Mesenchymal stem cell (in vitro differentiated cells and primary cell): ENCODE data around the gene KPTN.

ENCODE experiments used
- DNase-seq: peaks from one replicate; pipeline ENCODE4 v3.0.0-alpha.2; 2013
- H2AFZ ChIP-seq: one replicate; pipeline ENCODE4 v1.6.1; 2013; ENCODE audit warnings: low read depth, mild to moderate bottlenecking, control low read depth, inconsistent platforms, low read length, moderate library complexity
- H2AK5ac ChIP-seq: 2 replicates; pipeline ENCODE4 v1.6.1; 2013; ENCODE audit warnings: low read length, moderate library complexity, mild to moderate bottlenecking, inconsistent platforms; ENCODE audit not compliant: severe bottlenecking
- H2BK120ac ChIP-seq: one replicate; pipeline ENCODE4 v1.6.1; 2013; ENCODE audit warnings: low read depth, mild to moderate bottlenecking, inconsistent platforms, low read length, moderate library complexity
- H2BK12ac ChIP-seq, 2 experiments: one replicate each; pipeline ENCODE4 v1.6.1; 2013; ENCODE audit warnings: inconsistent platforms in 2 of 2, low read length in 2 of 2, mild to moderate bottlenecking in 2 of 2, moderate library complexity in 2 of 2, control low read depth in 1 of 2
- H2BK15ac ChIP-seq: one replicate; pipeline ENCODE4 v1.6.1; 2013; ENCODE audit warnings: mild to moderate bottlenecking, low read depth, inconsistent platforms; ENCODE audit not compliant: poor library complexity, severe bottlenecking
- H2BK5ac ChIP-seq: 2 replicates; pipeline ENCODE4 v1.6.1; 2013; ENCODE audit warnings: low read depth, mild to moderate bottlenecking, low read length, control low read depth, inconsistent platforms; ENCODE audit not compliant: poor library complexity, severe bottlenecking
- H3K14ac ChIP-seq, 2 experiments: one replicate each; pipeline ENCODE4 v1.6.1; 2013; ENCODE audit warnings: inconsistent platforms in 2 of 2, low read length in 2 of 2, control low read depth in 1 of 2, mild to moderate bottlenecking in 1 of 2, moderate library complexity in 1 of 2
- H3K18ac ChIP-seq, 2 experiments: one replicate each; pipeline ENCODE4 v1.6.1; 2013; ENCODE audit warnings: inconsistent platforms in 2 of 2, low read length in 2 of 2, control low read depth in 1 of 2, low read depth in 1 of 2, mild to moderate bottlenecking in 1 of 2
- H3K23ac ChIP-seq, 2 experiments: one replicate each; pipeline ENCODE4 v1.6.1; 2013; ENCODE audit warnings: inconsistent platforms in 2 of 2, low read length in 2 of 2, mild to moderate bottlenecking in 2 of 2, moderate library complexity in 2 of 2, control low read depth in 1 of 2
- H3K27ac ChIP-seq: 2 replicates; pipeline ENCODE4 v1.5.1; 2013; ENCODE audit warnings: mild to moderate bottlenecking, moderate library complexity, low read length, control low read depth, inconsistent platforms; ENCODE audit not compliant: poor library complexity, severe bottlenecking
- H3K27me3 ChIP-seq, 2 experiments: 2 replicates each; pipeline versions ENCODE4 v1.6.1 to v1.7.0; 2013; ENCODE audit warnings: low read length in 2 of 2, mild to moderate bottlenecking in 2 of 2, moderate library complexity in 2 of 2, control low read depth in 1 of 2, inconsistent platforms in 1 of 2; ENCODE audit not compliant: control insufficient read depth in 1 of 2, insufficient read depth in 1 of 2
- H3K36me3 ChIP-seq, 2 experiments: 2 replicates each; pipeline versions ENCODE4 v1.6.1 to v1.7.0; 2013; ENCODE audit warnings: low read length in 2 of 2, control low read depth in 1 of 2, inconsistent platforms in 1 of 2, low read depth in 1 of 2, mild to moderate bottlenecking in 1 of 2; ENCODE audit not compliant: insufficient read depth in 2 of 2, control insufficient read depth in 1 of 2
- H3K4ac ChIP-seq, 2 experiments: one replicate each; pipeline ENCODE4 v1.6.1; 2013; ENCODE audit warnings: inconsistent platforms in 2 of 2, low read length in 2 of 2, mild to moderate bottlenecking in 2 of 2, moderate library complexity in 2 of 2, control low read depth in 1 of 2, low read depth in 1 of 2
- H3K4me1 ChIP-seq: 2 replicates; pipeline ENCODE4 v1.6.1; 2013; ENCODE audit warnings: low read depth, low read length, control low read depth; ENCODE audit not compliant: control insufficient read depth, insufficient read depth
- H3K4me2 ChIP-seq: 2 replicates; pipeline ENCODE4 v1.6.1; 2013; ENCODE audit warnings: low read length, mild to moderate bottlenecking, inconsistent platforms; ENCODE audit not compliant: poor library complexity, severe bottlenecking
- H3K4me3 ChIP-seq, 2 experiments: 2 replicates each; pipeline versions ENCODE4 v1.5.1 to v1.7.0; 2013; ENCODE audit warnings: low read length in 2 of 2, mild to moderate bottlenecking in 2 of 2, control low read depth in 1 of 2, low read depth in 1 of 2; ENCODE audit not compliant: insufficient read depth in 1 of 2
- H3K79me1 ChIP-seq: replicated peaks from 2 replicates; pipeline ENCODE4 v1.6.1; 2013; ENCODE audit warnings: mild to moderate bottlenecking, control low read depth, low read length, inconsistent platforms; ENCODE audit not compliant: poor library complexity, severe bottlenecking
- H3K9ac ChIP-seq: 2 replicates; pipeline ENCODE4 v1.7.0; 2013; ENCODE audit warnings: mild to moderate bottlenecking, low read length, moderate library complexity
- H3K9me3 ChIP-seq: 2 replicates; pipeline ENCODE4 v1.7.0; 2013; ENCODE audit warnings: mild to moderate bottlenecking, low read length; ENCODE audit not compliant: control insufficient read depth
- H4K8ac ChIP-seq: one replicate; pipeline ENCODE4 v1.6.1; 2013; ENCODE audit warnings: inconsistent platforms, mild to moderate bottlenecking, low read length, moderate library complexity
- H4K91ac ChIP-seq: one replicate; pipeline ENCODE4 v1.6.1; 2013; ENCODE audit warnings: mild to moderate bottlenecking, low read length, inconsistent platforms
- WGBS: methylation state at CpG from one replicate; pipeline ENCODE4 v1.1.7; 2013; ENCODE audit warnings: mixed read lengths; 5-methylcytosine and 5-hydroxymethylcytosine counted together

The KPTN gene

DNA sequence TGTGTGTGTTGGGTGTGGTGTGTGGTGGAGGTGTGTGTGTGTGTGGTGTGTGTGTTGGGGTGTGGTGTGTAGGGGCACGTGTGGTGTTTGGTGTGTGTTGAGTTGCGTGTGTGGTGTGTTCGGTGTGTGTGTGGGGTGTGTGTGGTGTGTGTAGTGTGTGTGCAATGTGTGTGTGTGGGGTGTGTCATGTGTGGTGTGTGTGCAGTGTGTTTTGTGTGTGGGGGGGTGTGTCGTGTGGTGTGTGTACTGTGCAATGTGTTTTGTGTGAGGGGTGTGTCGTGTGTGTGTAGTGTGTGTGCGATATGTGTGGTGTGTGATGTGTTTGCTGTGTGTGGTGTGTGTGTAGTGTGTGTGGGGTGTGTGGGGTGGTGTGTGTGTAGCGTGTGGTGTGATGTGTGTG lies 6.0 kb upstream of the KPTN start:
- H3K4me2 ChIP-seq: no peak overlapping the region
- no peak overlapping the region for H3K4ac ChIP-seq
- H4K8ac ChIP-seq: peak overlapping the region; percentile 31
- H3K4me1 ChIP-seq: peaks cover 5% of the 10 kb centered on the region
- H3K23ac ChIP-seq: no peak overlapping the region
- H3K27ac ChIP-seq: no peak overlapping the region
- no peak overlapping the region for H2BK5ac ChIP-seq
- 91% methylated on average over 6 of the region's 7 CpGs for WGBS
- H3K9me3 ChIP-seq: no peaks in the 10 kb centered on the region
- H3K27me3 ChIP-seq: no peaks in the 10 kb centered on the region
- H2BK15ac ChIP-seq: no peak overlapping the region
- H3K4me3 ChIP-seq: peak overlapping the region in 1 of 2 experiments; percentile 29
- no peak overlapping the region for H3K14ac ChIP-seq
- H3K18ac ChIP-seq: no peak overlapping the region
- no peak overlapping the region for H2BK12ac ChIP-seq
- H4K91ac ChIP-seq: peak overlapping the region; percentile 77
- DNase-seq: no peak
- H3K9ac ChIP-seq: no peak overlapping the region
- peaks cover 70 to 89% of the 10 kb centered on the region in 2 experiments for H3K36me3 ChIP-seq
- H2AK5ac ChIP-seq: no peak overlapping the region
- peaks cover 11% of the 10 kb centered on the region for H3K79me1 ChIP-seq
- no peak overlapping the region for H2BK120ac ChIP-seq
- H2AFZ ChIP-seq: no peak overlapping the region

DNA sequence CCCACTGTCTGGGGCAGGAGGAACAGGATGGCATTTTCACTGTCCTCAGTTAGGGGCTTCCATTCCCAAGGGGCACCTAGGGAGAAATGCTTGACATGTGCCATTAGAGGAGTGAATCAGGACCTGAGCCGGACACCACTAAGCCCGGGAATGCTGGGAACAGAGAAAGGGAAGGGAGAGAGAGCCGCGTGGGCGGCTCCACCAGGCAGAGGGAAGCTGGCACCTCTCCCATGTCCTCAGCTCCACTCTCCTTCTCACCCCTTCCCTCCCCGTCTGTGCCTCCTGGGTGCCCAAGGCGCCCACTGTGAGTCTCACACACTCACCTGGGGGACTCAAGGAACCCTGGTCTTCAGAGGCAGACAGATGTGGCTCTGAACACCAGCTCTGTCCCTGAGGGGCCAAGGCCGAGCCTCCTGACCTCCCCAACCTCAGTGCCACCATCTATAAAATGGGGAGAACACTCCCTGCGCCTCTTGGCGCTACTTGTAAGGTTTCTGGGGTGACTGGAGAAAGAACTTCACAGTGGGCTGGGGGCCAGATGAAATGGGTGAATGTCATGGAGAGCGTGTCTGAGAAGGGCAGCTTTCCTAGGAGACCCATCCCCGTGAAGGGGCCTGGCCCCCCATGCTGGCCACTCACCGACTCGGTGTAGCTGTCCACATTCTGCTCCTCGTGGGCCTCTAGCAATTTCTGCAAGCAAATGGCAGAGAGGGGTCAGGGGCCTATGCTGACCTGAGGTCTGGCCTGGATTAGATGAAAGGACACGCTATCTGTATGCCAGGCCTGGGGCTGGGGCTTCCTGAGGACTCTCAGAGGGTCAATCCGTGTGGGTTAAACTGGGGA lies 5.3 kb upstream of the KPTN start:
- Histone ChIP-seq H3K14ac (no peak overlapping the region), H3K4me1 (peaks cover 8% of the 10 kb centered on the region), H3K27ac (no peak overlapping the region), H2AFZ (no peak overlapping the region), H4K8ac (no peak overlapping the region), H3K27me3 (no peaks in the 10 kb centered on the region), H3K9me3 (no peaks in the 10 kb centered on the region), H2BK12ac (no peak overlapping the region), H2BK5ac (no peak overlapping the region), H3K36me3 (peaks cover 67 to 84% of the 10 kb centered on the region in 2 experiments), H3K79me1 (peaks cover 8% of the 10 kb centered on the region), H3K4me3 (no peak overlapping the region), H2AK5ac (no peak overlapping the region), H3K4me2 (no peak overlapping the region), H3K18ac (no peak overlapping the region), H3K9ac (no peak overlapping the region), H3K23ac (no peak overlapping the region), H3K4ac (no peak overlapping the region), H2BK15ac (no peak overlapping the region), H4K91ac (no peak overlapping the region), H2BK120ac (no peak overlapping the region)
- DNase-seq: no peak
- 95% methylated on average over 13 of the region's 17 CpGs for WGBS

DNA sequence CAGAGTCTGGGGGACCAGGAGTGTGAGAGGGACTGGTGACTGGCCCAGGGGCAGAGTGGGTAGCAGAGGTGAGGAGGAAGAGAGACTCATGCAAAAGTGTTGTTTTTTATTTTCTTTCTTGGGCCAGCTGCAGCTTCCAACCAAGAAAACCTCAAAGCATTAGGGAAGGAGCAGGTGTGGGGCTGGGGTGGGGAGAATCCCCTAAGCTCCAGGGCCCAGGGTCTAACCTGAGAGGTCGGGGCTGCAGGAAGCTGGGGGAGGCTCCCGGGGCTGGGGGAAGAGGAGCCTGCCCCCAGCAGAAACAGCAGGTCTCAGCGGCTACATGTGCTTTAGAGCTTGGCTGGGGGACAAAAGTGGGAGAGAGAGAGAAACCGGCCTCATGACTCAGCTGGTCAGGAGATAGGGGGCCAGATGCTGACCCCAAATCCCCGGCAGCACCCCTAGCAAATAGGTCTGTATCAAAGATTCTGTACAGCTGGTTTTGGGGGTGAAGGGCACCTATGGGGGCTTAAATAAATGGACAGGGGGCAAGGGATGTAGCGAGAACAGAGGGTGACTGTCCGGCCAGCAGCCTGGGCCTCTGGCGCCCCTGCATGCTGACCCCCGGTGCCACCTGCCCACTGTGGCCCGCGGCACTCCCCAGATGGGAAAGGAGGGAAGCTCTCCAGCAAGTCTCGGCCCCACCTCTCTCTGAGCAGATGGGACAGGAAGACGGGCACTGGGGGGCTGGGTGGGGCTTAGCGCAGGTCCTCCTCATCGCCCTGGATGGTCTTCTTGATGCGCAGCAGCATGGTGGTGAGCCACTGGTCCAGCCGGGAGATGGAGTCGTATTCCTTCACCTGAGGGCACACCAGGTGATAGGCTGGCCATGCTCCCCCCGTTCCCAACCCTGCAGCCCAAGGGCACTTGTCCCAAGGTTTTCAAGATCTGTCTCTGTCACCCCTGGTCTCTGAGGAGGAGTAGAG lies 3.8 kb upstream of the KPTN start:
- Histone ChIP-seq H2AFZ (no peak overlapping the region), H2BK15ac (no peak overlapping the region), H2BK12ac (no peak overlapping the region), H3K23ac (no peak overlapping the region), H4K8ac (no peak overlapping the region), H3K9ac (no peak overlapping the region), H3K4ac (no peak overlapping the region), H3K9me3 (no peaks in the 10 kb centered on the region), H3K4me1 (peaks cover 13% of the 10 kb centered on the region), H4K91ac (no peak overlapping the region), H3K27ac (no peak overlapping the region), H3K27me3 (no peaks in the 10 kb centered on the region), H3K14ac (no peak overlapping the region), H3K4me3 (no peak overlapping the region), H2BK120ac (no peak overlapping the region), H3K79me1 (peaks cover 4% of the 10 kb centered on the region), H2BK5ac (no peak overlapping the region), H3K4me2 (no peak overlapping the region), H3K18ac (no peak overlapping the region), H2AK5ac (no peak overlapping the region), H3K36me3 (peaks cover 54 to 69% of the 10 kb centered on the region in 2 experiments)
- no peak for DNase-seq
- WGBS: 93% methylated on average over 19 of the region's 19 CpGs

DNA sequence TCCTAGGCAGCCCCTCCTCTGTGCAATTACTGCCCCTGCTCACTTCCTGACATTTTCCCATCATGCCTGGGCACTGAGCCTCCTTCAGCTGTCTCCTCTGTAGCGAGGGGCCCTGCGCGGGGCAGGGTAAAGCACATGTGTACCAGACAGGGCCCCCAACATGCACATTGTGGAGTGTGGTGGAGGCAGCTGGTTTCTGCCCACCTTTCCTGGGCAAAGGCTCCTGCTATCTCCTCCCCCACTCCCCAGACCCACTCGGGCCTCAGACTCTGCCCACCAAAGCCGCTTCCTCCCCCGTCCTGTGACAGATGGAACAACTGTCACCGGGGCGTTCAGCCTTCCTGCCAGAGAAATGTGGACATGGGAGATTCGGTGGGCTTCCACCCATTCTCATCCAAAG lies 2.9 kb upstream of the KPTN start:
- no peak overlapping the region for H2BK120ac ChIP-seq
- no peak overlapping the region for H2BK15ac ChIP-seq
- DNase-seq: no peak
- H3K9ac ChIP-seq: no peak overlapping the region
- peaks cover 12% of the 10 kb centered on the region for H3K4me1 ChIP-seq
- H2AK5ac ChIP-seq: no peak overlapping the region
- no peak overlapping the region for H3K4me3 ChIP-seq
- no peak overlapping the region for H3K27ac ChIP-seq
- H3K4me2 ChIP-seq: no peak overlapping the region
- H3K36me3 ChIP-seq: peaks cover 51 to 60% of the 10 kb centered on the region in 2 experiments
- H2AFZ ChIP-seq: no peak overlapping the region
- no peak overlapping the region for H3K23ac ChIP-seq
- no peak overlapping the region for H4K8ac ChIP-seq
- no peak overlapping the region for H4K91ac ChIP-seq
- no peaks in the 10 kb centered on the region for H3K9me3 ChIP-seq
- no peak overlapping the region for H3K4ac ChIP-seq
- no peak overlapping the region for H3K14ac ChIP-seq
- H2BK12ac ChIP-seq: no peak overlapping the region
- no peaks in the 10 kb centered on the region for H3K27me3 ChIP-seq
- WGBS: 92% methylated on average over 8 of the region's 9 CpGs
- H2BK5ac ChIP-seq: no peak overlapping the region
- peaks cover 4% of the 10 kb centered on the region for H3K79me1 ChIP-seq
- no peak overlapping the region for H3K18ac ChIP-seq
